Measurements from ENCODE around the gene STRA6. TPM values are rescaled to one million over a fixed set of nuclear protein-coding genes. Genes with fewer than 3 reads are reported as not detected.

The STRA6 gene
- total RNA-seq, 1 experiment from 2014 or later, result 2.1 TPM

DNA sequence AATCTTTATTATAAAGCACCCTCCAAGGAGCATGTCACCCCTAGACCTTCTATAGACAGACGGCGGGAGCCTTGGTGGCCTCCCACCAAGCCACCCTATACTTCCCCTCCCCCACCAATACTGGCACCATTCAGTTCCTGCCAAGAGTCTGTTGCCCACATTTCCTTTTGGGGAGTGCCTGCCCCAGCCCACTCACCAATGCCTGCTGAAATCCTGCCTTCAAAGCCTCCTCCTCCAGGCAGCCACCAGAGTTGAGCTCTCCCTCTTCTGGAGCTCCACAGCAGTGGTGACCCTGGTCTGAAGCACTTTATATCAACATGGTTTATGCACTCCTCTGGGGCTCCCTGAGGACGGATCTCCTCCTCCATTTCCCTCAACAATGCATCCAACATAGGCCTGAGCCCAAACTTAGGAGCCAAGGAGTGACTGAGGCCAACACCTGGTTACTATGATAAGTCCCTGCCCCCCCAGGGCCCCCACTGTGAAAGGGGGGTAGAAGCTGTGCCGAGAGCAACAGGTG, 42.3 kb upstream of the STRA6 start:
- TF ChIP-seq, protein P1, sequence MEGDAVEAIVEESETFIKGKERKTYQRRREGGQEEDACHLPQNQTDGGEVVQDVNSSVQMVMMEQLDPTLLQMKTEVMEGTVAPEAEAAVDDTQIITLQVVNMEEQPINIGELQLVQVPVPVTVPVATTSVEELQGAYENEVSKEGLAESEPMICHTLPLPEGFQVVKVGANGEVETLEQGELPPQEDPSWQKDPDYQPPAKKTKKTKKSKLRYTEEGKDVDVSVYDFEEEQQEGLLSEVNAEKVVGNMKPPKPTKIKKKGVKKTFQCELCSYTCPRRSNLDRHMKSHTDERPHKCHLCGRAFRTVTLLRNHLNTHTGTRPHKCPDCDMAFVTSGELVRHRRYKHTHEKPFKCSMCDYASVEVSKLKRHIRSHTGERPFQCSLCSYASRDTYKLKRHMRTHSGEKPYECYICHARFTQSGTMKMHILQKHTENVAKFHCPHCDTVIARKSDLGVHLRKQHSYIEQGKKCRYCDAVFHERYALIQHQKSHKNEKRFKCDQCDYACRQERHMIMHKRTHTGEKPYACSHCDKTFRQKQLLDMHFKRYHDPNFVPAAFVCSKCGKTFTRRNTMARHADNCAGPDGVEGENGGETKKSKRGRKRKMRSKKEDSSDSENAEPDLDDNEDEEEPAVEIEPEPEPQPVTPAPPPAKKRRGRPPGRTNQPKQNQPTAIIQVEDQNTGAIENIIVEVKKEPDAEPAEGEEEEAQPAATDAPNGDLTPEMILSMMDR (IDR thresholded peaks at IDR 0.05; ENCODE audit: insufficient read depth in 1 of 2, low read depth in 1 of 2, low read length in 1 of 2, severe bottlenecking in 1 of 2, unreplicated experiment in 1 of 2), result no peak
- H3K36me3 ChIP-seq (ENCODE audit: control insufficient read depth, insufficient read depth, low read length), result no peaks in the 10 kb centered on the region
- no peak overlapping the region for H3K4me3 ChIP-seq (ENCODE audit: low read depth, low read length)
- intact Hi-C loops (cut with micrococcal nuclease; ENCODE audit: unreplicated experiment), result no loop called here
- Mint-ChIP-seq H3K9me3 (ENCODE audit: unreplicated experiment) (no peaks in the 10 kb centered on the region), H3K27ac (ENCODE audit: unreplicated experiment) (no peak overlapping the region), H3K36me3 (ENCODE audit: insufficient read depth, unreplicated experiment) (no peaks in the 10 kb centered on the region), H3K4me1 (ENCODE audit: low read depth, unreplicated experiment) (no peaks in the 10 kb centered on the region), H3K27me3 (ENCODE audit: insufficient read depth, unreplicated experiment) (peaks cover 23% of the 10 kb centered on the region), H3K4me3 (ENCODE audit: unreplicated experiment) (no peak overlapping the region)
- H3K27me3 ChIP-seq (replicated peaks; ENCODE audit: control insufficient read depth, insufficient read depth, low read length), result no peaks in the 10 kb centered on the region
- no TSS peak for BruUV-seq (replicated peaks)
- CTCF ChIA-PET, result no interaction called here
- no peaks in the 10 kb centered on the region for H3K9me3 ChIP-seq
- POLR2A ChIA-PET, result no interaction called here
- H3K4me1 ChIP-seq, result no peaks in the 10 kb centered on the region
- no peak for DNase-seq

DNA sequence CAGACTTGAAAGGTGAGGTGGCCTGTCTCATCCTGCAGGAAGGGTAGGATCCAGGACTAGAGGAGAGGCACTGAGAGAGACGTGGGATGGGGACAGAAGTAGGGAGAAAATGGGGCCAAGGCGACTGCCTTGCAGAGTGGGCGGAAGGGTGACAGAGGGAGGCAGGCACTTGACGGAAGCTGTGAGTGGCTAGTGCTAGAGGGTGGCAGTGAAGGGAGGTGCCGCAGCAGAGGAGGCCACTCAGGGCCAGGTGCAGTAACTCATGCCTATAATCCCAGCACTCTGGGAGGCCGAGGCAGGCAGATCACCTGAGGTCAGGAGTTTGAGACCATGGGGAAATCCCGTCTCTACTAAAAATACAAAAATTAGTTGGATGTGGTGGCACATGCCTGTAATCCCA, 40.8 kb upstream of the STRA6 start:
- no peaks in the 10 kb centered on the region for H3K9me3 ChIP-seq
- Mint-ChIP-seq H3K27me3 (ENCODE audit: insufficient read depth, unreplicated experiment) (peaks cover 21% of the 10 kb centered on the region), H3K4me3 (ENCODE audit: unreplicated experiment) (no peak overlapping the region), H3K9me3 (ENCODE audit: unreplicated experiment) (no peaks in the 10 kb centered on the region), H3K27ac (ENCODE audit: unreplicated experiment) (no peak overlapping the region), H3K4me1 (ENCODE audit: low read depth, unreplicated experiment) (no peaks in the 10 kb centered on the region), H3K36me3 (ENCODE audit: insufficient read depth, unreplicated experiment) (no peaks in the 10 kb centered on the region)
- TF ChIP-seq, protein P1 (IDR thresholded peaks at IDR 0.05; ENCODE audit: insufficient read depth in 1 of 2, low read depth in 1 of 2, low read length in 1 of 2, severe bottlenecking in 1 of 2, unreplicated experiment in 1 of 2), result no peak
- DNase-seq, result no peak
- ChIA-PET POLR2A (no interaction called here), CTCF (interaction anchor here (0.6 kb wide), 1 partner anchor 15 kb away, joined by 3 read pairs; no protein-coding TSS in a partner anchor)
- no peaks in the 10 kb centered on the region; the same call in 1 of the 2 replicates for H3K27me3 ChIP-seq (replicated peaks; ENCODE audit: control insufficient read depth, insufficient read depth, low read length)
- intact Hi-C loops (cut with micrococcal nuclease; ENCODE audit: unreplicated experiment), result no loop called here
- no peak overlapping the region for H3K4me3 ChIP-seq (ENCODE audit: low read depth, low read length)
- no peaks in the 10 kb centered on the region for H3K36me3 ChIP-seq (ENCODE audit: control insufficient read depth, insufficient read depth, low read length)
- H3K4me1 ChIP-seq, result no peaks in the 10 kb centered on the region
- BruUV-seq (replicated peaks), result no TSS peak

DNA sequence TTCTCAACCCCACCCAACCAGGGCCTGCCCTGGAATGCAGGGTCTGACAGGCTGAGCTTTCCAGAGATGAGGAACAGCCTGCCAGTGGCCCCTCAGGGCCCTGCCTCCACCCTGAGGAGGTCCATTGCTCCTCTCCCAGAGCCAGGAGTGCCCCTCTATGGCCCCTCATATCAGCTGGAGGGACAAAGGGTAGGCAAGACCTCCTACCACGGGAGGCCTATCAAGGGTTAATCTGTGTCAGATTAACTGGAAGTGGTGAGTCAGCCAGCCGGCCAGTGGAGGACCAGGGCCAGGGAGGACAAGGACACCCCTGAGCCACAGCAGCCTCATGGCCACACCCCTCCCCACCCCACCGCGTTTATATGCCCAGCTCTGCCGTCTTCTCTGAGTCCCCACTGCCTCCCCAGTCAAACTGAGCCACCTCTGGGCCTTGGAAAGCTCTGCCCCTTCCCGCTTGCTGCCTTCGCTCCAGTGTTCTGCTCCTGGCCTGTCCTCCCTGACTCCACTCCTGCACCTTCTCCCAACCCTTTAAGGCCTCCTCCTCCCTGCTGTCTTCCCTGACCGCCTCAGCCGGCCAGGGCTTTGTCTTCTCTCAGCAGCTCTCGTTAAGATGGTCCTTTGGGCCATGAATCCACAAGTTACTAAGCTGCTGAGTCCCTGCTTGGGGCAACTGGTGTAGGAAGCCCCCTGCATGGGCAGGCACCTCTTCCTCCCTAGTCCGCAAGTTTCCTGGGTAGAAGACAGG, 40.0 kb upstream of the STRA6 start:
- H3K4me3 ChIP-seq (ENCODE audit: low read depth, low read length), result no peak overlapping the region
- no peak for DNase-seq
- POLR2A ChIA-PET, result no interaction called here
- no peaks in the 10 kb centered on the region for H3K36me3 ChIP-seq (ENCODE audit: control insufficient read depth, insufficient read depth, low read length)
- Mint-ChIP-seq H3K9me3 (ENCODE audit: unreplicated experiment) (no peaks in the 10 kb centered on the region), H3K4me1 (ENCODE audit: low read depth, unreplicated experiment) (no peaks in the 10 kb centered on the region), H3K4me3 (ENCODE audit: unreplicated experiment) (no peak overlapping the region), H3K36me3 (ENCODE audit: insufficient read depth, unreplicated experiment) (no peaks in the 10 kb centered on the region), H3K27me3 (ENCODE audit: insufficient read depth, unreplicated experiment) (peaks cover 21% of the 10 kb centered on the region), H3K27ac (ENCODE audit: unreplicated experiment) (no peak overlapping the region)
- H3K9me3 ChIP-seq, result no peaks in the 10 kb centered on the region
- BruUV-seq (replicated peaks), result no TSS peak
- TF ChIP-seq, protein P1 (IDR thresholded peaks at IDR 0.05; ENCODE audit: insufficient read depth in 1 of 2, low read depth in 1 of 2, low read length in 1 of 2, severe bottlenecking in 1 of 2, unreplicated experiment in 1 of 2), result no peak
- CTCF ChIA-PET, result no interaction called here
- intact Hi-C loops (cut with micrococcal nuclease; ENCODE audit: unreplicated experiment), result no loop called here
- no peaks in the 10 kb centered on the region; the same call in 1 of the 2 replicates for H3K27me3 ChIP-seq (replicated peaks; ENCODE audit: control insufficient read depth, insufficient read depth, low read length)
- no peaks in the 10 kb centered on the region for H3K4me1 ChIP-seq
